Upper lobe of left lung (tissue), 6 donors: Measurements from ENCODE around the gene TMEM51. TPM values are rescaled to one million over a fixed set of nuclear protein-coding genes. Genes with fewer than 3 reads are reported as not detected.
A peak's percentile ranks its signal among the peaks of the same experiment; 100 is the strongest.

Source experiments
- ATAC-seq, 2 donors: fragments of 200-7000 bp; cut with Tn5 transposase; one replicate each; pipeline ENCODE4 v1.9.1; 2022; ENCODE audit warnings: mild to moderate bottlenecking in 2 of 2, moderate library complexity in 2 of 2; ENCODE audit not compliant: low FRiP score in 2 of 2
- DNase-seq, 2 donors: peaks; one replicate each; pipeline ENCODE4 v3.0.0-alpha.2; 2019 to 2020
- H3K27ac ChIP-seq, 4 donors: fragments of 200-600 bp; sonication (generic); one replicate each; pipeline ENCODE4 v1.5.1; 2016 to 2019
- H3K27me3 ChIP-seq, 4 donors: fragments of 200-600 bp; sonication (generic); one replicate each; pipeline ENCODE4 v1.5.1; 2017 to 2019
- H3K36me3 ChIP-seq, 4 donors: fragments of 200-600 bp; sonication (generic); one replicate each; pipeline ENCODE4 v1.5.1; 2016 to 2019
- H3K4me1 ChIP-seq, 4 donors: fragments of 200-600 bp; sonication (generic); one replicate each; pipeline ENCODE4 v1.5.1; 2018 to 2019
- H3K4me3 ChIP-seq, 4 donors: fragments of 200-600 bp; sonication (generic); one replicate each; pipeline ENCODE4 v1.5.1; 2017 to 2019; ENCODE audit warnings: mild to moderate bottlenecking in 2 of 4, moderate library complexity in 1 of 4
- H3K9me3 ChIP-seq, 4 donors: fragments of 200-600 bp; sonication (generic); one replicate each; pipeline ENCODE4 v1.5.1; 2018 to 2019
- CTCF ChIP-seq, 6 experiments: fragments of 450-650 bp in 4 of 6; fragments of 200-600 bp in 2 of 6; sonication (generic) in 2 of 6; IDR thresholded peaks; one replicate each; pipeline ENCODE4 v1.5.1; 2016 to 2019; ENCODE audit warnings: antibody characterized with exemption in 6 of 6
- EP300 ChIP-seq, 4 donors: sonication (generic); formaldehyde crosslinking; IDR thresholded peaks; one replicate each; pipeline ENCODE4 v1.5.1; 2017; ENCODE audit warnings: antibody characterized with exemption in 4 of 4, control low read depth in 2 of 4
- POLR2A ChIP-seq, 4 donors: fragments of 450-650 bp; IDR thresholded peaks; one replicate each; pipeline ENCODE4 v1.5.1; 2016 to 2017; ENCODE audit warnings: antibody characterized with exemption in 4 of 4, mild to moderate bottlenecking in 2 of 4
- POLR2AphosphoS5 ChIP-seq, 2 donors: sonication (generic); formaldehyde crosslinking; IDR thresholded peaks; one replicate each; pipeline ENCODE4 v1.5.1; 2017; ENCODE audit warnings: antibody characterized with exemption in 2 of 2
- WGBS, 2 donors: methylation state at CpG; one replicate each; pipeline ENCODE4 v1.1.5; 2017 to 2018; 5-methylcytosine and 5-hydroxymethylcytosine counted together
- total RNA-seq, 6 donors: library from RNA; depleted of rRNA in 4 of 6; stranded (reverse); fragments of >200 nt in 4 of 6; gene quantifications; one replicate each; pipeline versions ENCODE4 v1.1.0 to v1.2.1, GENCODE V29; 2016 to 2021
- donor health status: DM: no; HTN: no; CAD: no; lungs with moderate emphysema.
- donor health status: DM: no; HTN: yes; CAD: no; lungs with severe emphysema.

TMEM51 gene
- total RNA-seq, 6 donors from 2014 or later = 6.3 to 22.4 (median 14.6) TPM

GRCh38 chr1:15218287-15219279, 65.0 kb downstream of the TMEM51 start:
- Histone ChIP-seq H3K4me1 (peaks cover 18 to 32% (median 20%) of the 10 kb centered on the region in 4 donors), H3K27ac (peak overlapping the region in 3 of 4 donors; percentile 22 to 36 (median 31)), H3K36me3 (peaks cover 0 to 19% (median 2%) of the 10 kb centered on the region in 4 donors), H3K9me3 (no peaks in the 10 kb centered on the region), H3K27me3 (no peaks in the 10 kb centered on the region), H3K4me3 (no peak overlapping the region)
- WGBS, 2 donors = 57 to 59% methylated on average over 6 of the region's 6 CpGs
- ATAC-seq (no peak), DNase-seq (peak in 1 of 2 donors; percentile 54)
- TF ChIP-seq CTCF (IDR thresholded peaks at IDR 0.05) (no peak), POLR2AphosphoS5 (IDR thresholded peaks at IDR 0.05) (no peak), EP300 (IDR thresholded peaks at IDR 0.05) (peak in 1 of 4 donors; percentile 25), POLR2A (IDR thresholded peaks at IDR 0.05) (no peak)

GRCh38 chr1:15219280-15220023, 65.9 kb downstream of the TMEM51 start:
- TF ChIP-seq POLR2A (IDR thresholded peaks at IDR 0.05) (no peak), EP300 (IDR thresholded peaks at IDR 0.05) (no peak), CTCF (IDR thresholded peaks at IDR 0.05) (no peak), POLR2AphosphoS5 (IDR thresholded peaks at IDR 0.05) (no peak)
- no peak for ATAC-seq
- Histone ChIP-seq H3K4me3 (no peak overlapping the region), H3K27ac (no peak overlapping the region), H3K4me1 (peaks cover 15 to 26% (median 21%) of the 10 kb centered on the region in 4 donors), H3K27me3 (no peaks in the 10 kb centered on the region), H3K36me3 (peaks cover 0 to 17% (median 2%) of the 10 kb centered on the region in 4 donors), H3K9me3 (no peaks in the 10 kb centered on the region)
- peak in 1 of 2 donors; percentile 60 for DNase-seq
- 90 to 92% methylated on average over 20 to 22 of the region's 22 CpGs for WGBS, 2 donors

- Histone ChIP-seq H3K4me1 (peaks cover 14 to 26% (median 21%) of the 10 kb centered on the region in 4 donors), H3K36me3 (peaks cover 0 to 13% (median 2%) of the 10 kb centered on the region in 4 donors), H3K9me3 (no peaks in the 10 kb centered on the region), H3K27me3 (no peaks in the 10 kb centered on the region), H3K4me3 (no peak overlapping the region), H3K27ac (no peak overlapping the region)
- DNase-seq (no peak), ATAC-seq (no peak)
- no peak for TF ChIP-seq POLR2AphosphoS5 (IDR thresholded peaks at IDR 0.05)
- TF ChIP-seq CTCF (IDR thresholded peaks at IDR 0.05) = no peak
- no peak for TF ChIP-seq EP300 (IDR thresholded peaks at IDR 0.05)
- no peak for TF ChIP-seq POLR2A (IDR thresholded peaks at IDR 0.05)
- WGBS, 2 donors = 85 to 89% methylated on average over 12 of the region's 12 CpGs
These were observed 66.5 kb downstream of the TMEM51 start for GRCh38 chr1:15220024-15220392.

GRCh38 chr1:15220825-15221431, 67.4 kb downstream of the TMEM51 start:
- H3K4me3 ChIP-seq = no peak overlapping the region
- H3K27me3 ChIP-seq = no peaks in the 10 kb centered on the region
- peaks cover 12 to 24% (median 20%) of the 10 kb centered on the region in 4 donors for H3K4me1 ChIP-seq
- WGBS, 2 donors = 73 to 80% methylated on average over 7 of the region's 7 CpGs
- no peaks in the 10 kb centered on the region for H3K9me3 ChIP-seq
- H3K27ac ChIP-seq = peak overlapping the region in 2 of 4 donors; percentile 1 to 9
- no peak for ATAC-seq
- no peak for TF ChIP-seq POLR2AphosphoS5 (IDR thresholded peaks at IDR 0.05)
- no peak for TF ChIP-seq EP300 (IDR thresholded peaks at IDR 0.05)
- no peak for TF ChIP-seq POLR2A (IDR thresholded peaks at IDR 0.05)
- no peak for TF ChIP-seq CTCF (IDR thresholded peaks at IDR 0.05)
- peaks cover 0 to 9% (median 0%) of the 10 kb centered on the region in 4 donors for H3K36me3 ChIP-seq
- DNase-seq = no peak
